Fibroblast of lung (primary cell): ENCODE measurements around the gene WDR31. TPM values are rescaled to one million over a fixed set of nuclear protein-coding genes. Genes with fewer than 3 reads are reported as not detected.

Source experiments
- DNase-seq, 2 donors: peaks; one replicate each; pipeline versions ENCODE4 v3.0.0 to v3.0.0-alpha.2; 2010; ENCODE audit warnings: low read depth in 2 of 2
- H2AFZ ChIP-seq: 2 replicates; pipeline ENCODE4 v1.5.1; 2012; ENCODE audit warnings: low read length, control low read depth, inconsistent platforms
- H3K27ac ChIP-seq: 2 replicates; pipeline ENCODE4 v1.5.1; 2011; ENCODE audit warnings: low read length, control low read depth; ENCODE audit not compliant: insufficient read depth
- H3K27me3 ChIP-seq: 2 replicates; pipeline ENCODE4 v1.5.1; 2011; ENCODE audit warnings: mild to moderate bottlenecking, low read length; ENCODE audit not compliant: control insufficient read depth, insufficient read depth
- H3K36me3 ChIP-seq: 2 replicates; pipeline ENCODE4 v1.5.1; 2011; ENCODE audit warnings: low read length; ENCODE audit not compliant: control insufficient read depth, insufficient read depth
- H3K4me1 ChIP-seq: 2 replicates; pipeline ENCODE4 v1.5.1; 2011; ENCODE audit warnings: low read length; ENCODE audit not compliant: control insufficient read depth, insufficient read depth; ENCODE audit errors: extremely low read depth
- H3K4me2 ChIP-seq: 2 replicates; pipeline ENCODE4 v1.5.1; 2011; ENCODE audit warnings: low read length, control low read depth; ENCODE audit not compliant: insufficient read depth; ENCODE audit errors: extremely low read depth
- H3K4me3 ChIP-seq, 4 experiments: fragments of 200-600 bp in 1 of 4; sonication (generic) in 1 of 4; replicated peaks in 1 of 4; 2 replicates each; pipeline ENCODE4 v1.5.1; 2011 to 2016; ENCODE audit warnings: low read length in 4 of 4, low read depth in 3 of 4, mild to moderate bottlenecking in 3 of 4, control low read depth in 2 of 4, inconsistent platforms in 1 of 4, mixed read lengths in 1 of 4; ENCODE audit not compliant: insufficient read depth in 1 of 4; ENCODE audit errors: control extremely low read depth in 1 of 4
- H3K79me2 ChIP-seq: 2 replicates; pipeline ENCODE4 v1.5.1; 2012; ENCODE audit warnings: mild to moderate bottlenecking, low read length, inconsistent platforms; ENCODE audit not compliant: control insufficient read depth, insufficient read depth
- H3K9ac ChIP-seq: 2 replicates; pipeline ENCODE4 v1.5.1; 2011; ENCODE audit warnings: mild to moderate bottlenecking, low read length, control low read depth; ENCODE audit not compliant: insufficient read depth
- H3K9me3 ChIP-seq: 2 replicates; pipeline ENCODE4 v1.5.1; 2012; ENCODE audit warnings: low read depth, low read length; ENCODE audit not compliant: control insufficient read depth, insufficient read depth
- H4K20me1 ChIP-seq: 2 replicates; pipeline ENCODE4 v1.5.1; 2011; ENCODE audit warnings: low read length; ENCODE audit not compliant: control insufficient read depth, insufficient read depth; ENCODE audit errors: extremely low read depth
- CTCF ChIP-seq, 2 donors: IDR thresholded peaks in 1 of 2; conservative IDR thresholded peaks in 1 of 2; 1 replicate in 1 of 2; 2 replicates in 1 of 2; pipeline ENCODE4 v1.5.1; 2011 to 2012; ENCODE audit warnings: low read length in 2 of 2, control low read depth in 1 of 2, inconsistent platforms in 1 of 2, low read depth in 1 of 2, mild to moderate bottlenecking in 1 of 2
- EZH2 ChIP-seq: IDR thresholded peaks from 2 replicates; pipeline ENCODE4 v1.5.1; 2012; ENCODE audit warnings: low read length, control low read depth, mild to moderate bottlenecking; ENCODE audit errors: missing control alignments
- polyA plus RNA-seq, 2 donors: library from polyadenylated mRNA; depleted of rRNA in 1 of 2; stranded (reverse) in 1 of 2; unstranded in 1 of 2; fragments of >200 nt; gene quantifications; 2 replicates each; pipeline ENCODE4 v1.2.1, GENCODE V29; 2011 to 2012; ENCODE audit warnings: missing spikeins in 1 of 2
- total RNA-seq: library from RNA; depleted of rRNA; stranded (reverse); fragments of >200 nt; gene quantifications from 2 replicates; pipeline ENCODE4 v1.2.1, GENCODE V29; 2014

WDR31 gene
- total and polyA plus RNA-seq, 2 donors (not counting 1 experiment from before 2014, with no cell fraction given) = 1.6 to 4.0 TPM

GRCh38 chr9:113269871-113270270 lies 70.2 kb downstream of the WDR31 start:
- Histone ChIP-seq H3K4me2 (no peak overlapping the region), H3K9me3 (no peaks in the 10 kb centered on the region), H3K36me3 (peaks cover 2% of the 10 kb centered on the region), H2AFZ (no peak overlapping the region), H4K20me1 (no peaks in the 10 kb centered on the region), H3K27me3 (no peaks in the 10 kb centered on the region), H3K4me1 (peaks cover 5% of the 10 kb centered on the region), H3K9ac (no peak overlapping the region), H3K79me2 (peaks cover 9% of the 10 kb centered on the region), H3K4me3 (no peak overlapping the region), H3K27ac (no peak overlapping the region)
- DNase-seq = no peak
- TF ChIP-seq CTCF (conservative IDR thresholded peaks at IDR 0.05 in 1 of 2, IDR thresholded peaks at IDR 0.05 in 1 of 2; ENCODE audit: low read depth in 1 of 2, low read length in 2 of 2) = no peak
- TF ChIP-seq EZH2 = no peak

- H3K36me3 ChIP-seq = peaks cover 2% of the 10 kb centered on the region
- H3K79me2 ChIP-seq = peaks cover 6% of the 10 kb centered on the region
- no peaks in the 10 kb centered on the region for H4K20me1 ChIP-seq
- no peak overlapping the region for H3K9ac ChIP-seq
- H2AFZ ChIP-seq = no peak overlapping the region
- no peak overlapping the region for H3K4me3 ChIP-seq
- no peak overlapping the region for H3K27ac ChIP-seq
- H3K4me1 ChIP-seq = peaks cover 3% of the 10 kb centered on the region
- no peak overlapping the region for H3K4me2 ChIP-seq
- no peaks in the 10 kb centered on the region for H3K27me3 ChIP-seq
- TF ChIP-seq EZH2 = no peak
- no peak for TF ChIP-seq CTCF (conservative IDR thresholded peaks at IDR 0.05 in 1 of 2, IDR thresholded peaks at IDR 0.05 in 1 of 2; ENCODE audit: low read depth in 1 of 2, low read length in 2 of 2)
- DNase-seq = no peak
- no peaks in the 10 kb centered on the region for H3K9me3 ChIP-seq
Observed at GRCh38 chr9:113269355-113269754, 70.7 kb downstream of the WDR31 start.

GRCh38 chr9:113267911-113268566 lies 72.0 kb downstream of the WDR31 start:
- no peaks in the 10 kb centered on the region for H4K20me1 ChIP-seq
- no peaks in the 10 kb centered on the region for H3K36me3 ChIP-seq

More at GRCh38 chr9:113267911-113268566, 72.0 kb downstream of the WDR31 start:
- no peaks in the 10 kb centered on the region for H3K4me1 ChIP-seq
- TF ChIP-seq EZH2 = no peak
- no peak for TF ChIP-seq CTCF (conservative IDR thresholded peaks at IDR 0.05 in 1 of 2, IDR thresholded peaks at IDR 0.05 in 1 of 2; ENCODE audit: low read depth in 1 of 2, low read length in 2 of 2)
- H3K4me2 ChIP-seq = no peak overlapping the region
- H3K9me3 ChIP-seq = no peaks in the 10 kb centered on the region
- no peak overlapping the region for H2AFZ ChIP-seq
- H3K27ac ChIP-seq = no peak overlapping the region
- no peak overlapping the region for H3K9ac ChIP-seq
- H3K27me3 ChIP-seq = no peaks in the 10 kb centered on the region
- no peak for DNase-seq
- H3K4me3 ChIP-seq = no peak overlapping the region
- H3K79me2 ChIP-seq = no peaks in the 10 kb centered on the region
